SK-N-DZ (cell line): ENCODE data around the gene CTSZ.
"Not testable (repeated sequence)": the region's sequence is repeated elsewhere in the genome, so short reads cannot be mapped to it uniquely, and the experiment has no call there.

ENCODE experiments used
- DNase-seq: peaks from one replicate; pipeline ENCODE4 v3.0.0-alpha.2; 2015; ENCODE audit warnings: low spot score

The CTSZ gene

GRCh38 chr20:59014680-59015389, 7.8 kb upstream of the CTSZ start:
- DNase-seq: no peak

GRCh38 chr20:59013959-59014608, 7.0 kb upstream of the CTSZ start:
- no peak for DNase-seq

GRCh38 chr20:59013031-59013951, 6.2 kb upstream of the CTSZ start:
- no peak for DNase-seq

GRCh38 chr20:59011874-59012157, 4.8 kb upstream of the CTSZ start:
- not testable (repeated sequence) for DNase-seq

GRCh38 chr20:59010995-59011873, 4.2 kb upstream of the CTSZ start:
- no peak for DNase-seq

- DNase-seq: no peak
These were observed 3.4 kb upstream of the CTSZ start for GRCh38 chr20:59010321-59010994.

- DNase-seq: no peak
These were observed 1.8 kb upstream of the CTSZ start for GRCh38 chr20:59008715-59009336.

- DNase-seq: no peak
These were observed 834 bp upstream of the CTSZ start for GRCh38 chr20:59007665-59008511.

GRCh38 chr20:59006167-59006863, 739 bp downstream of the CTSZ start:
- DNase-seq: no peak

- DNase-seq: no peak
These were observed 1.4 kb downstream of the CTSZ start for GRCh38 chr20:59005523-59006166.

- DNase-seq: no peak
These were observed 2.1 kb downstream of the CTSZ start for GRCh38 chr20:59004763-59005522.

- DNase-seq: no peak
These were observed 2.6 kb downstream of the CTSZ start for GRCh38 chr20:59004493-59004762.

GRCh38 chr20:59003836-59004492, 3.1 kb downstream of the CTSZ start:
- no peak for DNase-seq

- DNase-seq: no peak
These were observed 4.1 kb downstream of the CTSZ start for GRCh38 chr20:59002874-59003399.

GRCh38 chr20:59002388-59002787, 4.7 kb downstream of the CTSZ start:
- no peak for DNase-seq

GRCh38 chr20:59001449-59002171, 5.4 kb downstream of the CTSZ start:
- no peak for DNase-seq
